Cardiac fibroblast (primary cell): Measurements from ENCODE around the gene KRTAP10-1.

Experiments used
- DNase-seq, 2 donors: peaks; one replicate each; pipeline versions ENCODE4 v3.0.0 to v3.0.0-alpha.2; 2010; ENCODE audit warnings: low read depth in 2 of 2
- H3K4me3 ChIP-seq, 2 donors: replicated peaks in 1 of 2; 1 replicate in 1 of 2; 2 replicates in 1 of 2; pipeline ENCODE4 v1.5.1; 2011; ENCODE audit warnings: low read depth in 2 of 2, low read length in 2 of 2, mild to moderate bottlenecking in 2 of 2, moderate library complexity in 1 of 2
- CTCF ChIP-seq: IDR thresholded peaks from one replicate; pipeline ENCODE4 v1.5.1; 2011; ENCODE audit warnings: low read depth, mild to moderate bottlenecking, low read length, inconsistent platforms

Gene KRTAP10-1

GRCh38 chr21:44534688-44535087, 5.3 kb downstream of the KRTAP10-1 start:
- DNase-seq: no peak
- H3K4me3 ChIP-seq: no peak overlapping the region
- TF ChIP-seq CTCF: no peak

- no peak overlapping the region for H3K4me3 ChIP-seq
- DNase-seq: no peak
- no peak for TF ChIP-seq CTCF
Observed at GRCh38 chr21:44533891-44534627, 5.9 kb downstream of the KRTAP10-1 start.

GRCh38 chr21:44533121-44533890, 6.7 kb downstream of the KRTAP10-1 start:
- H3K4me3 ChIP-seq: no peak overlapping the region
- DNase-seq: no peak
- TF ChIP-seq CTCF: no peak

GRCh38 chr21:44532712-44533111, 7.3 kb downstream of the KRTAP10-1 start:
- no peak overlapping the region for H3K4me3 ChIP-seq
- DNase-seq: no peak
- TF ChIP-seq CTCF: no peak

- H3K4me3 ChIP-seq: no peak overlapping the region
- TF ChIP-seq CTCF: no peak
- no peak for DNase-seq
Observed at GRCh38 chr21:44531606-44532564, 8.1 kb downstream of the KRTAP10-1 start.

- TF ChIP-seq CTCF: no peak
- H3K4me3 ChIP-seq: no peak overlapping the region
- DNase-seq: no peak
Observed at GRCh38 chr21:44530903-44531605, 8.9 kb downstream of the KRTAP10-1 start.
